GM19328 (cell line): ENCODE data around the gene C1QTNF1.

Experiments
- ATAC-seq: cut with Tn5 transposase; IDR thresholded peaks from one replicate; pipeline ENCODE4 v1.9.1; 2021; ENCODE audit warnings: mild to moderate bottlenecking, moderate library complexity; ENCODE audit not compliant: unreplicated experiment

Gene C1QTNF1

DNA sequence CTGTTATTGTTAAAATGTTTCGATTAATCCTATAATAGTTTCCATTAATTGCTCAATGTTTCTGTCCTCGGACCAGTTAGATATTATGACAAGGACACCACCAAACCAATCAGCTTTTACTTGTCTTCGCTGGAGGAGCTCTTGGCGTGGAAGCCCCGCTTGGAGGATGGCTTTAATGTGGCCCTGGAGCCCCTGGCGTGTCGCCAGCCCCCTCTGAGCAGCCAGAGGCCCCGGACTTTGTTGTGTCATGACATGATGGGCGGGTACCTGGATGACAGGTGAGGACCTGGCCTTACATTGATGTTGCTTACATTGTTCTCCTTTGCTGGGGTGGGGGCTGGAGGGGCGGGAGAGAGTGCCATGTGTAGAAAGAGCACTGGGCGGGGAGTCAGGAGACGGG is 53.6 kb downstream of the C1QTNF1 start:
- ATAC-seq = no peak

GRCh38 chr17:79078476-79079190 is 54.7 kb downstream of the C1QTNF1 start:
- no peak for ATAC-seq

DNA sequence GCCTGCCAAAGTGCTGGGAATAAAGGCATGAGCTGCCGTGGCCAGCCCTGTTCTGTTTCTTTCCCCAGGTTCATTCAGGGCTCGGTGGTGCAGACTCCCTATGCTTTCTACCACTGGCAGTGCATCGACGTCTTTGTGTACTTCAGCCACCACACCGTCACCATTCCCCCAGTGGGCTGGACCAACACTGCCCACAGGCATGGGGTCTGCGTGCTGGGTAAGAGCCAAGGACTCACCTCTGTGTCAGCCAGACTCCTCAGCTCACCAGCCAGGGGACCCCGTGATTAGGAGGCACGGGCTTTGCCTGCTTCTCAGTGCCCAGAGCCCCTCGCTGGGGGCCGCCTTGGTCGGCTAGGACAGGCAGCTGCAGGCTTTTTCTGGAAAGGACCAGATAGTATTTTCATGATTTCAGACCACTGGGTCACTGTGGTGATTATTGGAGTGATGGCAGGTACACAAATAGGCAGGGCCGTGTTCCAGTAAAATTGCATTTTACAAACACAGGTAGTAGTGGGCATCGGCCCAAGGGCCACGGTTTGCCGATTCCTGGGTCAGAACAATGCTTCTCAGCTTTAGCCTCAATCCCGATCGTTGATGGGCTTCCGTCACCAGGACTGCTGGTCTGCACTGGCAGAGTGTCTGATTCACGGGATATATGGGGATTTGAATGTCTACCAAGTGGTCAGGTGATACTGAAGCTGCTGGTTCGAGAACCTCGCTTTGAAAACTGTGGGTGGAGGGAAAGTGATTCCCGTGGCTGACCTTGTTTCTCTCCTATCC is 55.6 kb downstream of the C1QTNF1 start:
- no peak for ATAC-seq

- ATAC-seq = no peak
Observed at GRCh38 chr17:79080349-79080748, 56.4 kb downstream of the C1QTNF1 start.

DNA sequence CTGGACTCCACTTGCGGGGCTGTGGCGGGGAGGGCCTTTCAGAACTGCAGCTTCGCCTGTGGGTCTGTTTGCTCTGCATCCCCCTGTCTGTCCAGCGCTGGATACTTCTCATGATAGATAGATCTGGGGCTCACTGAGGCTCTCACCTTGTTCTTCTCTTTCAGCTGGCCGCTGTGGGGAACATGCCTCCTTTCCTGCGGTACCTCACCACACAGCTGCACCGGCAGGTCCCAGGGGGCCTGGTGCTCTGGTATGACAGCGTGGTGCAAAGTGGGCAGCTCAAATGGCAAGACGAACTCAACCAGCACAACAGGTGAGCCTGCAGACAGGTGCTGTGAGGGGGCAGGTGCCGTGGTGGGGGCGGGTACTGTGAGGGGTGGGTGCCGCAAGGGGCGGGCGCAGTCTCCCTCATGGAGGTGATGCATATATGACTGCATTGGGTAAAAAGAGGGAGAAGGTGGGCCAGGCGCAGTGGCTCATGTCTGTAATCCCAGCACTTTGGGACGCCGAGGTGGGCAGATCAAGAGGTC is 56.9 kb downstream of the C1QTNF1 start:
- ATAC-seq = no peak

DNA sequence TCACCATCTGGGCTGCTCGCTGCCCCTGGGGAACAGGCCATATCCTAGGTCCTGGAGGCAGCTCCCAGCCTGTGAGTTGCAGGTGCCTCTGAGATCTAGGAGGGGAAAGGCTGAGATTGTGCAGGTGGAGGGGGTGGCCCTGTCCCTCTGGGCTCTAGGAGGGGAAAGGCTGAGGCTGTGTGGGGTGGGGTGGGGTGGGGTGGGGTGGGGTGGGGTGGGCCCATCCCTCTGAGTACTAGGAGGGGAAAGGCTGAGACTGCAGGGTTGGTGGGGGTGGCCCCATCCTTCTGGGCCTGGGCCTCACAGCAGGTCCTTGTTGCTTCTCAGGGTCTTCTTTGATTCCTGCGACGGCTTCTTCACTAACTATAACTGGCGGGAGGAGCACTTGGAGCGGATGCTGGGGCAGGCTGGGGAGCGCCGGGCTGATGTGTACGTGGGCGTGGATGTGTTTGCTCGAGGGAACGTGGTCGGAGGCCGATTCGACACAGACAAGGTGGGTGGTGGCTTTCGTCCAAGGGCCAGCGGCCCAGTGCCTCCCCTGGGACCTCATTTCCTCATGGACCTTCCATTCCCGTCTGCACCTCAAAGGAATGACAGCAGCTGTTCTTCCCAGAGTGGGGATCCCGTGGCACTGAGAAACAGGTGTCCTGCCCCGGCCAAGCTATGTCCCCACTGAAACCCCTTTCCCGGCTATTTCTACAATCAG is 57.8 kb downstream of the C1QTNF1 start:
- no peak for ATAC-seq

- no peak for ATAC-seq
Observed at GRCh38 chr17:79082311-79083190, 58.6 kb downstream of the C1QTNF1 start.

GRCh38 chr17:79083191-79083971 is 59.4 kb downstream of the C1QTNF1 start:
- ATAC-seq = no peak

GRCh38 chr17:79084291-79085153 is 60.6 kb downstream of the C1QTNF1 start:
- no peak for ATAC-seq

DNA sequence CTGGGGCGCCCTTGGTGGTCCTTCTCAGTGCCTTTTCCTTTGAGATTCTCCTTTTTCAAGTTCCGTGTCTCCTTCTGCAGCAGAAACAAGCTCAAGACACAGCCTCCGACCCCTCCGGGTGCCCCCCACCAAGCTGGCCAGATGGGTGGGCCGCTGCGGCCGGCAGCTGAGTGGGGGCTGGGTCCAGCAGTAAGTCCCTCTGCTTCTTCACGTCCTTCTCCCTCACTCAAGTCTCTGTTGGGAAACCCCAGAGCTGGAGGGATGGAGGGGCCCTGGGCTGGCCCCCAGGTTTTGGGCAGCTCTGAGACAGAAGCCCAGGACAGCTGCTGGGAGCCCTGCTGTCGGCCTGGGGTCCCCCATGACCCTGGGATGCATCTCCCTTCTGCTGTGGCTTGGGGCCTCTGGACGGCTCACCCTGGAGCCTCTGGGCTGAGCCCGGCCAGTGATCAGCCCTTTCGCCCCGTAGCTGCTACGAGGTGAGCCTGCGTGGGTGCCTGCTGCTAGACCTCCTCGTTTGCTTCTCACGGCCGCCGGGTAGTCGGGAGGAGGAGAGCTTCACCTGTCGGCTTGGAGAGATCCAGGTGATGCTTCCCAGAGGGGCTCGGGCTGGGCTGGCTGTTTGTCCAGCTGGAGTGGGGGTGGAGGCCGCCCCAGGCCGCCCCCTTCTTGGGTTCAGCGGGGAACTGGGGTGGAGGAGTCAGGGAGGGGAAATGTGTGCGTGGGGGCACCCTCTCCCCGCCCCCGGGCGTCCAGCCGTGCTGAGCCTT is 61.4 kb downstream of the C1QTNF1 start:
- ATAC-seq = no peak

GRCh38 chr17:79085921-79086551 is 62.1 kb downstream of the C1QTNF1 start:
- ATAC-seq = no peak

DNA sequence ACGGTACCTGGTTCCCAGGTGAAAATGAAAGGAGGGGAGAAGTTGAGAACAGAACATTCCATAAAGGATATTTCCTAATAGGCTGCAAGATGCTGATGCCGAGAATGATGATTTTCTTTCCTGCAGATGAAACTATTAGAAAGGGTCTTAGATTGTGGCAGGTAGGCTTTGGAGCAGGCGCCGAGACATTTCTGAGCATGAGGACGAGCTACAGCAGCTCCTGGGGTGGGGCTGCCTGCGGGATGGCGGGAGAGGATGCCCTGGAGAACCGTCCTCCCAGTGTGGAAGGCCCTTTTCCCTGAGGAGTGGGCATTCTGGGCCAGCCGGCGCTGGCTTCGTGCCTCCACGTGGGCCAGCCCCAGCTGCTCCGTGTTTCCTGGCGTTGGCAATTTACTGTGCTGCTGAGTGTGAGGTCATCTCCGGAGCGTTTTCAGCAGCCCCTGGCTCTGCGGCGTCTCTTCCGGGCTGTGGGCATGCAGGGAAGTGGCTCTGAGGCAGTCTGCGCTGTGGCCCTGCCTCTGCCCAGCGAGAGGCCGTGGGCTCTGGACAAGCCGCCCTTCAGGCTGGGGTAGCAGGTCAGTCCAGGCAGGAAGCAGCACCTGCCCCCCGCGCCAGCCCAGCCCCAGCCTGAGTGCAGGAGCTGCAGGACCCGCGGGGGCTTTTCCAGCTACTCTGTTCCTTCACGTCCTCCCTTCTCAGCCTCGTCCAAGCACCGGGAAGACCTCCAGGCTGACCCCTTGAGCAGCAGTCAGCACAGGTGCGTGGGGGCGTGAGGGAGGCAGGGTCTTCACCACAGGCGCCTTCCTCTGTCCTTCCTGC is 62.8 kb downstream of the C1QTNF1 start:
- no peak for ATAC-seq

DNA sequence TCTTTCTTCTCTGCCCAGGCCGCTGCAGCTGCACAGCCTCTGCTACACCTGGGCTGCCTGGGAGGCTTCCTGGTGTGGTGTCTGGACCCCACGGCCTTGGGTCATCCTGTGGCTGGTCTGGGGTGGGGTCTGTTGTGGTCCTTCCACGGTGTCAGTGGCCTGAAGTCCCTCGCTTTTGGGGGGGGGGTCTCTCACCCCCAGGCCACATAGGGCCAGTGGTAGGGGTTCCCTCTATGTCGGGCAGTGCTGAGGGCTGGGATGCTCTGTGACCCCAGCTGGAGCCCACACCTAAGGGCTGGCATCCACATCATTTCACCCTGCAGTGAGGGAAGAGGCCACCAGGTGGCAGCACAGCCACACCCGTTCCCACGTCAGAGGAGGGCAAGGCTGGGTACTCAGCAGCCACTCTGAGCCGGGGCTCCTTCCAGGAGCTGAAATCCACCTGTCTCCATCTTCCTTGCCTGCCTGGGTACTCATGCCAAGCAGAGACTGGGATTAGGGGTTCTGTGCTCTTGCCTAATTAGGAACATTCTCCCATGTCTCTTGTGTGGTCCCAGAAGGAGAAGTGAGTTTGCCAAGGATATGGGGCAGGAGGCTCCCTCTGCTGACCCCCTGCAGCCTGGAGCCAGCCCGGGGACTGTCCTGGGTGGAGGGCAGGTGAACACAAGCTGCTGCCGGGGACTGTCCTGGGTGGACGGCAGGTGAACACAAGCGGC is 63.6 kb downstream of the C1QTNF1 start:
- no peak for ATAC-seq

DNA sequence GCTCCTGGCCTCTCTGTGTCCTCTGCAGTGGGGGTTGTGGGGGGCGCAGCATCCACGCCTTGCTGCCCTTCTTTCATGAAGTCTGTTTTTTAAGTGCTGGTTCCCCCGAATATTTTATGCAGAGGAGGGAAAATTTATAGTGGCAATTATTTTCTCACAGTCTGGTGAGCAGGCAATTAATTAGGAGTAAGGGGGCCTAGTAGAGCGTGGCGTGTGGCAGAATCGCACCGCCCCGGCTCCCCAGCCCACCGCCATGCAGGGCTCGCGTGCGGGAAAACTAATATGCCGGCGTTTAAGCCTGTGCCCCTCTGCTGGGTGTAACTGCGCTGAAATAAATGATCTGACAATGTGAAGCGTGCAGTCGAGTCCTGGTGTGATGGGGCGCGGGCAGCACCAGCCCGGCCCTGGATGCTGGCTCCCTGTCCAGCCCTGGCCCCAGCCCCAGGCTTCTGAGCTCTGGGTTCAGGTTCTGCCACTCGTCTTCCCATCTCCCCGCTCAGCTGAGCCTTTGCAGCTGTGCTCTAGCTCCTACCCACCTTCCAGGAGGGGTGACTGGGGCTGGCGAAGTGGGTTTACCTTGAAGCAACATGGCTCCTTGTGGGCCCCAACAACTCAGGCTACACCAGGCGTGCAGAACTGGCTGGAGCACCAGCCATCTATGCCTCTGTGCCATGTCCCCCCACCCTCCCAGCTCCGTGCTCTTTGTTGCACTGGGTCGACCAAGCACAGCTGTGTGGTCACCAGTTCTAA is 64.5 kb downstream of the C1QTNF1 start:
- no peak for ATAC-seq

- ATAC-seq = no peak
Observed at GRCh38 chr17:79088997-79089328, 65.0 kb downstream of the C1QTNF1 start.
